ENCODE data around the gene LIPA. TPM values are rescaled to one million over a fixed set of nuclear protein-coding genes. Genes with fewer than 3 reads are reported as not detected.

LIPA gene
- total and polyA plus RNA-seq, 2 experiments from 2014 or later: 113 to 134 TPM

GRCh38 chr10:89235073-89235798 lies 16.3 kb downstream of the LIPA start:
- H3K36me3 ChIP-seq (ENCODE audit: low read depth): peaks cover 4% of the 10 kb centered on the region; the same call in 1 of the 2 replicates
- peaks cover 15% of the 10 kb centered on the region for H3K4me1 ChIP-seq (ENCODE audit: insufficient read depth)
- no peaks in the 10 kb centered on the region for H4K20me1 ChIP-seq (ENCODE audit: insufficient read depth)
- no peaks in the 10 kb centered on the region for H3K9me2 ChIP-seq (ENCODE audit: insufficient read depth)
- peak overlapping the region; percentile 27 for H2AFZ ChIP-seq
- H3K27me3 ChIP-seq (replicated peaks; ENCODE audit: insufficient read depth): no peaks in the 10 kb centered on the region
- H3K79me2 ChIP-seq (ENCODE audit: insufficient read depth): no peaks in the 10 kb centered on the region
- in situ Hi-C loops (cut with MboI): no loop called here
- peak overlapping the region; percentile 30; the same call in 1 of the 2 replicates for H3K4me3 ChIP-seq
- DNase-seq: peak; percentile 85
- H3K27ac ChIP-seq: peak overlapping the region; percentile 71
- H3F3A ChIP-seq (ENCODE audit: insufficient read depth): peaks cover 15% of the 10 kb centered on the region
- H3K4me2 ChIP-seq (ENCODE audit: unreplicated experiment): peak overlapping the region; percentile 36
- H3K9ac ChIP-seq: peak overlapping the region; percentile 62
- H3K9me3 ChIP-seq (ENCODE audit: low read depth): no peaks in the 10 kb centered on the region
- WGBS, 2 experiments (ENCODE audit: low coverage in 1 of 2, low lambda C conversion rate in 2 of 2, missing lambda C conversion rate in 2 of 2): 21% methylated on average over 12 of the region's 12 CpGs
- no peak for TF ChIP-seq EZH2phosphoT487 (IDR thresholded peaks at IDR 0.05; ENCODE audit: insufficient read depth, low read depth)
- no peak for TF ChIP-seq EZH2 (IDR thresholded peaks at IDR 0.05; ENCODE audit: insufficient read depth, poor library complexity, severe bottlenecking)

- no peak for TF ChIP-seq EZH2 (IDR thresholded peaks at IDR 0.05; ENCODE audit: insufficient read depth, poor library complexity, severe bottlenecking)
- TF ChIP-seq EZH2phosphoT487 (IDR thresholded peaks at IDR 0.05; ENCODE audit: insufficient read depth, low read depth): no peak
- H3K4me2 ChIP-seq (ENCODE audit: unreplicated experiment): no peak overlapping the region
- H3K9me3 ChIP-seq (ENCODE audit: low read depth): no peaks in the 10 kb centered on the region
- peaks cover 4% of the 10 kb centered on the region for H3K36me3 ChIP-seq (ENCODE audit: low read depth)
- no peak overlapping the region for H3K9ac ChIP-seq
- no peaks in the 10 kb centered on the region for H3K79me2 ChIP-seq (ENCODE audit: insufficient read depth)
- no peaks in the 10 kb centered on the region for H3K27me3 ChIP-seq (replicated peaks; ENCODE audit: insufficient read depth)
- in situ Hi-C loops (cut with MboI): no loop called here
- WGBS, 2 experiments (ENCODE audit: low coverage in 1 of 2, low lambda C conversion rate in 2 of 2, missing lambda C conversion rate in 2 of 2): 96 to 98% methylated on average over 2 of the region's 2 CpGs
- H3K27ac ChIP-seq: no peak overlapping the region
- no peak for DNase-seq
- peaks cover 15% of the 10 kb centered on the region for H3K4me1 ChIP-seq (ENCODE audit: insufficient read depth)
- no peak overlapping the region for H3K4me3 ChIP-seq
- no peaks in the 10 kb centered on the region for H4K20me1 ChIP-seq (ENCODE audit: insufficient read depth)
- H3F3A ChIP-seq (ENCODE audit: insufficient read depth): peaks cover 15% of the 10 kb centered on the region
- no peak overlapping the region for H2AFZ ChIP-seq
- H3K9me2 ChIP-seq (ENCODE audit: insufficient read depth): no peaks in the 10 kb centered on the region
These were observed 18.5 kb downstream of the LIPA start for GRCh38 chr10:89233033-89233432.

GRCh38 chr10:89228962-89229361 lies 22.6 kb downstream of the LIPA start:
- no peak overlapping the region for H3K27ac ChIP-seq
- no peak for DNase-seq
- H3K27me3 ChIP-seq (replicated peaks; ENCODE audit: insufficient read depth): no peaks in the 10 kb centered on the region
- in situ Hi-C loops (cut with MboI): no loop called here
- H3K4me3 ChIP-seq: no peak overlapping the region
- H3K79me2 ChIP-seq (ENCODE audit: insufficient read depth): no peaks in the 10 kb centered on the region
- H3K4me2 ChIP-seq (ENCODE audit: unreplicated experiment): no peak overlapping the region
- H3K36me3 ChIP-seq (ENCODE audit: low read depth): peaks cover 20% of the 10 kb centered on the region
- no peaks in the 10 kb centered on the region for H4K20me1 ChIP-seq (ENCODE audit: insufficient read depth)
- no peak for TF ChIP-seq EZH2 (IDR thresholded peaks at IDR 0.05; ENCODE audit: insufficient read depth, poor library complexity, severe bottlenecking)
- no peak for TF ChIP-seq EZH2phosphoT487 (IDR thresholded peaks at IDR 0.05; ENCODE audit: insufficient read depth, low read depth)
- H3K9me3 ChIP-seq (ENCODE audit: low read depth): no peaks in the 10 kb centered on the region
- H3K4me1 ChIP-seq (ENCODE audit: insufficient read depth): no peaks in the 10 kb centered on the region
- H3K9me2 ChIP-seq (ENCODE audit: insufficient read depth): no peaks in the 10 kb centered on the region
- H3F3A ChIP-seq (ENCODE audit: insufficient read depth): no peaks in the 10 kb centered on the region
- H2AFZ ChIP-seq: no peak overlapping the region
- no peak overlapping the region for H3K9ac ChIP-seq

GRCh38 chr10:89228146-89228545 lies 23.4 kb downstream of the LIPA start:
- Histone ChIP-seq H3K36me3 (ENCODE audit: low read depth) (peaks cover 27% of the 10 kb centered on the region), H3K4me2 (ENCODE audit: unreplicated experiment) (no peak overlapping the region), H3K4me1 (ENCODE audit: insufficient read depth) (no peaks in the 10 kb centered on the region), H2AFZ (no peak overlapping the region), H3K9me3 (ENCODE audit: low read depth) (no peaks in the 10 kb centered on the region), H3K9me2 (ENCODE audit: insufficient read depth) (no peaks in the 10 kb centered on the region), H3K4me3 (no peak overlapping the region), H3K27me3 (replicated peaks; ENCODE audit: insufficient read depth) (no peaks in the 10 kb centered on the region), H3K27ac (no peak overlapping the region), H3F3A (ENCODE audit: insufficient read depth) (no peaks in the 10 kb centered on the region), H3K9ac (no peak overlapping the region), H3K79me2 (ENCODE audit: insufficient read depth) (no peaks in the 10 kb centered on the region), H4K20me1 (ENCODE audit: insufficient read depth) (no peaks in the 10 kb centered on the region)
- DNase-seq: no peak
- no peak for TF ChIP-seq EZH2phosphoT487 (IDR thresholded peaks at IDR 0.05; ENCODE audit: insufficient read depth, low read depth)
- TF ChIP-seq EZH2 (IDR thresholded peaks at IDR 0.05; ENCODE audit: insufficient read depth, poor library complexity, severe bottlenecking): no peak
- in situ Hi-C loops (cut with MboI): no loop called here
- WGBS, 2 experiments (ENCODE audit: low coverage in 1 of 2, low lambda C conversion rate in 2 of 2, missing lambda C conversion rate in 2 of 2): 76 to 83% methylated on average over 3 of the region's 3 CpGs

All from GM23248 (cell line).